Activated T-cell treated with anti-CD3 and anti-CD28 coated beads, Interleukin-2, amount 50 U/mL, for 72 hours (primary cell): Measurements from ENCODE around the gene PTPMT1. TPM values are rescaled to one million over a fixed set of nuclear protein-coding genes. Genes with fewer than 3 reads are reported as not detected.
"Not testable (repeated sequence)": the region's sequence is repeated elsewhere in the genome, so short reads cannot be mapped to it uniquely, and the experiment has no call there.

Source experiments
- ATAC-seq, 2 donors: fragments of 150-1000 bp; cut with Tn5 transposase; replicated peaks in 1 of 2; 2 replicates each; pipeline ENCODE4 v1.10.0; 2021; ENCODE audit warnings: moderate library complexity in 2 of 2, mild to moderate bottlenecking in 1 of 2
- DNase-seq, 2 donors: peaks; one replicate each; pipeline ENCODE4 v3.0.0; 2021 to 2022; ENCODE audit warnings: mixed read lengths in 1 of 2
- H3K27ac Mint-ChIP-seq: one replicate; pipeline ENCODE4 v1.8.0; 2022; ENCODE audit warnings: mild to moderate bottlenecking, moderate library complexity, mixed read lengths
- H3K27me3 Mint-ChIP-seq: one replicate; pipeline ENCODE4 v1.8.0; 2022; ENCODE audit warnings: low read depth, mixed read lengths
- H3K36me3 Mint-ChIP-seq, 2 donors: one replicate each; pipeline ENCODE4 v1.8.0; 2022; ENCODE audit warnings: mixed read lengths in 2 of 2, mild to moderate bottlenecking in 1 of 2; ENCODE audit not compliant: insufficient read depth in 2 of 2
- H3K4me1 Mint-ChIP-seq: one replicate; pipeline ENCODE4 v1.8.0; 2022; ENCODE audit warnings: low read depth, mixed read lengths
- H3K4me3 Mint-ChIP-seq, 2 donors: one replicate each; pipeline ENCODE4 v1.8.0; 2022; ENCODE audit warnings: mild to moderate bottlenecking in 2 of 2, mixed read lengths in 2 of 2, moderate library complexity in 2 of 2
- H3K9me3 Mint-ChIP-seq, 2 donors: one replicate each; pipeline ENCODE4 v1.8.0; 2022; ENCODE audit warnings: mixed read lengths in 2 of 2
- total RNA-seq, 2 donors: library from RNA; stranded (reverse); gene quantifications; one replicate each; pipeline ENCODE4 v1.2.3, GENCODE V29; 2022

PTPMT1 gene
- total RNA-seq, 2 donors from 2014 or later, result 37.0 to 40.1 TPM

DNA sequence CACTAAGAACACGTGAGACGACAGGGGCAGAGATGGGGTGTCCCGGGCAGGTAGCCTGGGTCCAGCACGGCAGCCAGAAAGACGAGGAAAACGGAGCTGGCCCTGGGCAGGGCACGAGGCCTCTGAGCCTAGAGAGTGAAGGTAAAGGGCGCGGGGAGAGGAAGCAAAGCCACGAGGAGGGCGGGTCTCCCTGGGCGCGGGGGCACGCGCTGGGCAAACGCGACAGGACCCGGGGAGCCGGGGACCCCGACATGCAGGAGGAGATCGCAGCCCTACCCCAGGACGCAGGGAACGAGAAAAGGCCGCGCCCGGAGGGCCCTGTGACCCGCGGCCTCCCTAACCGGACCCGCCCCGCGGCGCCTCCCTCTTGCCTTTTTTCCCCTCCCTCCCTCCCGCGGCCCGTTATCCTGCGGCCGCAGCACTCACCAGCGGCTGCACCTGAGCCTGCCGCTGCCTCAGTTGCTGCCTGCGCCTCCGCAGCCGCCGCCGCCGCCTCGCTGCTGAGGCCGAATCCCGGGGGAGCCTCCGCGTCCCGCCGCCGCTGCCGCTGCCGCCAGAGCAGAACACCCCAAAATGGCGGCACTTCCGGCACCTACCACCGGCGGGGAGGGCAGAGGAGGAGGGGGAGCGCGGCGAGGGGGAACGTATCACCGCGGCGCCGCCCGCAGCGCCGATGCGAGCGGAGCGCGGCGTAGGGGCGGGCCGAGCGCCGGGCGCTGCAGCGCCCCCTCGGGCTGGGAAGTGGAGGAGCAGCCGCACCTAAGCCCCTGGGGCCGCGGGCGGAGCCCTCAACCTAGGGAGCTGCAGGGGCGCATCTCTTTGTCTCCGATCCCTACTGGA, 12.6 kb upstream of the PTPMT1 start, which contains the start of gene CELF1:
TSS of gene CELF1 (minus strand) at position 567 of the 840 bp plus-strand sequence. CDS start 53,609 bp downstream, outside the sequence.
- Mint-ChIP-seq H3K9me3 (no peaks in the 10 kb centered on the region), H3K4me3 (peak within 1 kb of the TSS; percentile 97 to 99), H3K27me3 (no peaks in the 10 kb centered on the region), H3K4me1 (peaks cover 42% of the 10 kb centered on the region), H3K27ac (peak within 1 kb of the TSS; percentile 98), H3K36me3 (peaks cover 7 to 8% of the 10 kb centered on the region in 2 donors)
- ATAC-seq (peak; percentile 97), DNase-seq (peak; percentile 95)

GRCh38 chr11:47553406-47553743, 12.0 kb upstream of the PTPMT1 start:
- Mint-ChIP-seq H3K4me1 (peaks cover 36% of the 10 kb centered on the region), H3K27me3 (no peaks in the 10 kb centered on the region), H3K9me3 (no peaks in the 10 kb centered on the region), H3K36me3 (peaks cover 7 to 8% of the 10 kb centered on the region in 2 donors), H3K27ac (peak overlapping the region; percentile 86), H3K4me3 (peak overlapping the region; percentile 97 to 99)
- DNase-seq (no peak), ATAC-seq (peak; percentile 25 to 33)

GRCh38 chr11:47557004-47557403, 8.4 kb upstream of the PTPMT1 start:
- not testable (repeated sequence) for H3K27ac Mint-ChIP-seq, DNase-seq, H3K4me1 Mint-ChIP-seq, H3K36me3 Mint-ChIP-seq, ATAC-seq, H3K4me3 Mint-ChIP-seq, H3K9me3 Mint-ChIP-seq, H3K27me3 Mint-ChIP-seq

DNA sequence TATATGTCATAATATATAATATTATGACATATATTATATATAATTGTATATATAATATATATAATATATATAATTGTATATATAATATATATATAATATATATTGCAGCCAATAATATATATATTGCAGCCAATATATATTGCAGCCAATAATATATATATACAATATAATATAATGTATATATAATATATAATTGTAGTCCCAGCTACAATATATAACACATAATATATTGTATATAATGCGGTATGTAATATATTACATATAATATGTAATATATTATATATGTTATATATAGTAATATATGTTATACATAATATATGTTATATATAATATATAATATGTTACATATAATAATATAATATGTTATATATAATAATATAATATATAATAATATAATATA, 6.7 kb upstream of the PTPMT1 start:
- H3K9me3 Mint-ChIP-seq, result no peaks in the 10 kb centered on the region
- H3K27ac Mint-ChIP-seq, result no peak overlapping the region
- no peaks in the 10 kb centered on the region for H3K27me3 Mint-ChIP-seq
- no peak overlapping the region for H3K4me3 Mint-ChIP-seq
- H3K36me3 Mint-ChIP-seq, result no peaks in the 10 kb centered on the region
- DNase-seq (no peak), ATAC-seq (no peak)
- H3K4me1 Mint-ChIP-seq, result peaks cover 9% of the 10 kb centered on the region

DNA sequence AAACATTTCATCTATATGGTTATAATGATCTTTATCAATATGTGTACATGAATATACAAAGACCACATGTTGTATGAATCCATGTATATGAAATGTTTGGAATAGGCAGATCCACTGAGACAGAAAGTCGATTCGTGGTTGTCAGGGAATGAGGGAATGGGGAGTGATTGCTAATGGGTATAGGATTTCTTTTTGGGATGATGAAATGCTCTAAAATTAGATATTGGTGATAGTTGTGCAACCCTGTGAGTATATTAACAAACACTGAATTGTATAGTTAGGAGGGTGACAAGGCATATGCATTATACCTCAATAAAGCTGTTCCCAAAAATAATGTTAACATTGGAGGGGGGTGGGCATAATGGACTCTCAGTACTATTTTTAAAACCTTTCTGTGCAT, 5.0 kb upstream of the PTPMT1 start:
- no peaks in the 10 kb centered on the region for H3K36me3 Mint-ChIP-seq
- no peak for ATAC-seq
- H3K27ac Mint-ChIP-seq, result no peak overlapping the region
- no peak for DNase-seq
- H3K27me3 Mint-ChIP-seq, result no peaks in the 10 kb centered on the region
- no peak overlapping the region for H3K4me3 Mint-ChIP-seq
- no peaks in the 10 kb centered on the region for H3K9me3 Mint-ChIP-seq
- peaks cover 24% of the 10 kb centered on the region for H3K4me1 Mint-ChIP-seq

DNA sequence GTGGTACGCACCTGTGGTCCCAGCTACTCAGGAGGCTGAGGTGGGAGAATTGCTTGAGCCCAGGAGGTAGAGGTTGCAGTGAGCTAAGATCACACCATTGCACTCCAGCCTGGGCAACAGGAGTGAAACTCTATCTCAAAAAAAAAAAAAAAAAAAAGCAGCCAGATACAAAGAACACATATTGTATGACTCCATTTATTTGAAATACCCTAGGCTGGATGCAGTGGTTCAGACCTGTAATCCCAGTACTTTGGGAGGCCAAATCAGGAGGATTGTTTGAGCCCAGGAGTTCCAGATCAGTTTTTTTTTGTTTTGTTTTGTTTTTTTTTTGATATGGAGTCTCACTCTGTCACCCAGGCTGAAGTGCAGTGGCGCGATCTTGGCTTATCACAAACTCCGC, 3.0 kb upstream of the PTPMT1 start:
- H3K4me3 Mint-ChIP-seq, ATAC-seq, H3K27ac Mint-ChIP-seq, H3K9me3 Mint-ChIP-seq, DNase-seq, H3K27me3 Mint-ChIP-seq, H3K36me3 Mint-ChIP-seq: not testable (repeated sequence)
- H3K4me1 Mint-ChIP-seq, result peaks cover 34% of the 10 kb centered on the region

GRCh38 chr11:47564366-47564765, 1.0 kb upstream of the PTPMT1 start:
- not testable (repeated sequence) for H3K27me3 Mint-ChIP-seq, H3K27ac Mint-ChIP-seq, H3K9me3 Mint-ChIP-seq, ATAC-seq, DNase-seq, H3K36me3 Mint-ChIP-seq
- Mint-ChIP-seq H3K4me1 (peaks cover 36% of the 10 kb centered on the region), H3K4me3 (peak overlapping the region; percentile 41 to 47)

- peaks cover 1% of the 10 kb centered on the region in 2 donors for H3K36me3 Mint-ChIP-seq
- H3K27me3 Mint-ChIP-seq, result no peaks in the 10 kb centered on the region
- no peaks in the 10 kb centered on the region for H3K9me3 Mint-ChIP-seq
- ATAC-seq, result peak in 1 of 2 donors; percentile 8
- H3K27ac Mint-ChIP-seq, result no peak overlapping the region
- H3K4me3 Mint-ChIP-seq, result peak overlapping the region; percentile 88 to 89
- peak in 1 of 2 donors; percentile 19 for DNase-seq
- peaks cover 42% of the 10 kb centered on the region for H3K4me1 Mint-ChIP-seq
Measured at GRCh38 chr11:47564933-47565339, 463 bp upstream of the PTPMT1 start.

GRCh38 chr11:47566149-47566698, 825 bp downstream of the PTPMT1 start:
- ATAC-seq, result no peak
- DNase-seq, result no peak
- peak overlapping the region; percentile 88 to 89 for H3K4me3 Mint-ChIP-seq
- peaks cover 1% of the 10 kb centered on the region in 2 donors for H3K36me3 Mint-ChIP-seq
- no peaks in the 10 kb centered on the region for H3K27me3 Mint-ChIP-seq
- peak overlapping the region; percentile 77 for H3K27ac Mint-ChIP-seq
- no peaks in the 10 kb centered on the region for H3K9me3 Mint-ChIP-seq
- peaks cover 43% of the 10 kb centered on the region for H3K4me1 Mint-ChIP-seq

DNA sequence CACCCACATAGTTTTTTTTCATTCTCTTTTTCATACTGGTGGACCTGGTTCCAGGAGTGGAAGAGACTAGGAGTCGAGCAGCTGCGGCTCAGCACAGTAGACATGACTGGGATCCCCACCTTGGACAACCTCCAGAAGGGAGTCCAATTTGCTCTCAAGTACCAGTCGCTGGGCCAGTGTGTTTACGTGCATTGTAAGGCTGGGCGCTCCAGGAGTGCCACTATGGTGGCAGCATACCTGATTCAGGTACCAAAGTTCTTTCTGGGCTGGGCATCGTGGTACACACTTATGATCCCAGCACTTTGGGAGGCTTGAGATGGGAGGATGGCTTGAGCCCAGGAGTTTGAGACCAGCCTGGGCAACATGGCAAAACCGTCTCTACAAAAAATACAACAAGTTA, 4.2 kb downstream of the PTPMT1 start:
- H3K4me1 Mint-ChIP-seq, result peaks cover 38% of the 10 kb centered on the region
- ATAC-seq (no peak), DNase-seq (no peak)
- H3K4me3 Mint-ChIP-seq, result no peak overlapping the region
- peaks cover 2 to 4% of the 10 kb centered on the region in 2 donors for H3K36me3 Mint-ChIP-seq
- no peak overlapping the region for H3K27ac Mint-ChIP-seq
- H3K27me3 Mint-ChIP-seq, result no peaks in the 10 kb centered on the region
- H3K9me3 Mint-ChIP-seq, result no peaks in the 10 kb centered on the region

GRCh38 chr11:47570651-47571356, 5.4 kb downstream of the PTPMT1 start:
- H3K9me3 Mint-ChIP-seq, result no peaks in the 10 kb centered on the region
- ATAC-seq (no peak), DNase-seq (no peak)
- no peak overlapping the region for H3K4me3 Mint-ChIP-seq
- H3K4me1 Mint-ChIP-seq, result peaks cover 33% of the 10 kb centered on the region
- no peaks in the 10 kb centered on the region for H3K27me3 Mint-ChIP-seq
- peaks cover 3 to 4% of the 10 kb centered on the region in 2 donors for H3K36me3 Mint-ChIP-seq
- no peak overlapping the region for H3K27ac Mint-ChIP-seq

GRCh38 chr11:47571357-47571729, 5.9 kb downstream of the PTPMT1 start:
- Mint-ChIP-seq H3K27ac (peak overlapping the region; percentile 39), H3K4me1 (peaks cover 33% of the 10 kb centered on the region), H3K36me3 (peaks cover 4 to 6% of the 10 kb centered on the region in 2 donors), H3K4me3 (no peak overlapping the region), H3K27me3 (no peaks in the 10 kb centered on the region), H3K9me3 (no peaks in the 10 kb centered on the region)
- DNase-seq (no peak), ATAC-seq (no peak)

- Mint-ChIP-seq H3K4me1 (peaks cover 33% of the 10 kb centered on the region), H3K4me3 (no peak overlapping the region), H3K36me3 (peaks cover 4 to 11% of the 10 kb centered on the region in 2 donors), H3K27ac (no peak overlapping the region), H3K9me3 (no peaks in the 10 kb centered on the region), H3K27me3 (no peaks in the 10 kb centered on the region)
- ATAC-seq (no peak), DNase-seq (no peak)
Measured at GRCh38 chr11:47571895-47572294, 6.5 kb downstream of the PTPMT1 start.
